Kidney tubule cell (primary cell): Measurements from ENCODE around the gene ZSCAN9.

Source experiments
- DNase-seq: peaks from one replicate; pipeline ENCODE4 v3.0.0-alpha.2; 2018; ENCODE audit warnings: low spot score

The ZSCAN9 gene

GRCh38 chr6:28220257-28221133 lies 4.6 kb upstream of the ZSCAN9 start:
- peak; percentile 37 for DNase-seq

- no peak for DNase-seq
Measured at GRCh38 chr6:28224131-28225055, 682 bp upstream of the ZSCAN9 start.

GRCh38 chr6:28226460-28226859 lies 1.4 kb downstream of the ZSCAN9 start:
- no peak for DNase-seq

DNA sequence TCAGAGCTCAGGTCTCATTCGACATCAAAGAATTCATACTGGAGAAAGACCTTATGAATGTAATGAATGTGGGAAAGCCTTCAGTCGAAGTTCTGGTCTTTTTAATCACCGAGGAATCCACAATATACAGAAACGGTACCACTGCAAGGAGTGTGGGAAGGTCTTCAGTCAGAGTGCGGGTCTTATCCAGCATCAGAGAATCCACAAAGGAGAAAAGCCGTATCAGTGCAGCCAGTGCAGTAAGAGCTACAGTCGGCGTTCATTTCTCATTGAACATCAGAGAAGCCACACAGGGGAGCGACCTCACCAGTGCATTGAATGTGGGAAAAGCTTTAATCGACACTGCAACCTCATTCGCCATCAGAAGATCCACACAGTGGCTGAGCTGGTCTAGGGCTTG lies 7.7 kb downstream of the ZSCAN9 start:
- no peak for DNase-seq

DNA sequence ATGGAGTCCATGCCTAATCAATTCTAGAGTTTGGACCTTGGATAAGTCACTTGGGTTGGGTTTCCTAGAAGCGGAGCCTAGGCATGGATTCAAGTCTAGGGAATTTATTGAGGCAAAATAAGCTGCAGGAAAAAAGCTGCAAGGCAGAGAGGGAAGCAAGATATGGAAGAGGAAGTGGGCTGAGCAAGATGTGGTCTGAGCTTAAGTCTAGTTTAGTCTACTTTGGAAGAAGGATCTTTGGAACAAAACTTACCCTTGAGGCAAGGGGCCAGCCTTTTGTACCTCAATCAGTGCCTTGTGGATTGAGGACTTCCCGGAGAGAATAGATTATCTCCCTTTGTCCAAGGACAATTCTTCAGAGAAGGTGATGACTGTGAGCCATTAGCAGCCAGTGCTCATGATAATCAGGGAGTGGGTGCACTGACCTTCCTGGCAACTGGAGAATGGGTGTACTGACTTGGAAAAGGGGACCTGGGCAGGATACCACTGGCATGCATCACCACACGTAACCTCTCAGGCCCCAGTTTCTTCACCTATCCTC lies 10.9 kb downstream of the ZSCAN9 start:
- no peak for DNase-seq

GRCh38 chr6:28239636-28240035 lies 14.6 kb downstream of the ZSCAN9 start:
- DNase-seq, result no peak

DNA sequence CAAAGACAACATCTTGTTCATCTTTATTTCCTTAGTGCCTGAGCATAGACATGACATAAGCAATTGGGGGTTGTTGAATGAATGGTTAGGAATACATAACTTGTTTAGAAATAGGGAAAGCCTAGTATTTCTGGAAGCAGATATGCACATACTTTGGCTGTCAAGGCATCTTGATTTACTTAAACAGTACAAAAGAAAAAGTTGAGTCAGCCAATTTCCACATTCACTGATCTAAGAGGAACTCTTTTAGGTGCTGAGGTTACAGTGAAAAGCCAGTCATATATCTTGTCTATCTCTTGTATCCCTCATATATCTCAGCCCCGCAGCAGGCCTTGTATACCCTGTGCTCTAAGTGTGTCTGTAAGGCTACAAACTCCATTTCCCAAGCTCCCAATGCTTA lies 15.4 kb downstream of the ZSCAN9 start:
- no peak for DNase-seq

GRCh38 chr6:28243946-28244345 lies 18.9 kb downstream of the ZSCAN9 start:
- no peak for DNase-seq

- no peak for DNase-seq
Measured at GRCh38 chr6:28245206-28245941, 20.3 kb downstream of the ZSCAN9 start.

DNA sequence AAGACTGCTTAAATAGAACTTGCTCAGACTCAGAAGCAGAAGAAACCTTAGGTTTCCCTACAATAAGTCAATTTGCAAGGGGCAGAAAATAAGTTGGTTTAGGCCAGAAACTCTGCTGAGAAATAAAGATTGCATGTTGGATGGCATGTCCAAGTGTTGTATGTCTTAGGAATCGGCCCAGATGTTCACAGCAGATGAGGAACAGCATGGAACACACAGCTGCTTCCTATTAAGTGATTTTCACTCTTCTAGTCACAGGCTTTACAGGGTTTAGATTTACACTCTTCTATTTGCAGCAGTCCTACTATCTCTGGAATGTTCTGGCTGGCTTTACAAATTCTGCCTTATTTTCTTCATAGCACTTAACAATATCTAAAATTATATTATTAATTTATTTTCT lies 23.8 kb downstream of the ZSCAN9 start:
- no peak for DNase-seq

GRCh38 chr6:28250747-28251146 lies 25.7 kb downstream of the ZSCAN9 start:
- no peak for DNase-seq

DNA sequence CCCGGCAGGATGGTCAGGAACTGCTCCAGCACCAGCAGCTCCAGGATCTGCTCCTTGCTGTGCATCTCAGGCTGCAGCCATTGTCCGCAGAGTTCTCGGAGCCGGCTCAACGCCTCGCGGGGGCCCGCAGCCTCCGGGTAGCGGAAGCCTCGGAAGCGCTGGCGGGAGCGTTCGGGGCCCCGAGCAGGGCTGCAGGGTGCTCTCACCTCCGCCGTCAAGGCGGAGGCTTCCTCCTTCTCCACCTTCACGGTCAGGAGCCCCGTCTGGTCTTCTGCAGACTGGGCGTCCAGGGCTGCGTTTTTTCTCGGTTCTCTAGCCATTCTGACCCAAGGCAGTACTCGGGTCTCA lies 26.6 kb downstream of the ZSCAN9 start:
- no peak for DNase-seq

DNA sequence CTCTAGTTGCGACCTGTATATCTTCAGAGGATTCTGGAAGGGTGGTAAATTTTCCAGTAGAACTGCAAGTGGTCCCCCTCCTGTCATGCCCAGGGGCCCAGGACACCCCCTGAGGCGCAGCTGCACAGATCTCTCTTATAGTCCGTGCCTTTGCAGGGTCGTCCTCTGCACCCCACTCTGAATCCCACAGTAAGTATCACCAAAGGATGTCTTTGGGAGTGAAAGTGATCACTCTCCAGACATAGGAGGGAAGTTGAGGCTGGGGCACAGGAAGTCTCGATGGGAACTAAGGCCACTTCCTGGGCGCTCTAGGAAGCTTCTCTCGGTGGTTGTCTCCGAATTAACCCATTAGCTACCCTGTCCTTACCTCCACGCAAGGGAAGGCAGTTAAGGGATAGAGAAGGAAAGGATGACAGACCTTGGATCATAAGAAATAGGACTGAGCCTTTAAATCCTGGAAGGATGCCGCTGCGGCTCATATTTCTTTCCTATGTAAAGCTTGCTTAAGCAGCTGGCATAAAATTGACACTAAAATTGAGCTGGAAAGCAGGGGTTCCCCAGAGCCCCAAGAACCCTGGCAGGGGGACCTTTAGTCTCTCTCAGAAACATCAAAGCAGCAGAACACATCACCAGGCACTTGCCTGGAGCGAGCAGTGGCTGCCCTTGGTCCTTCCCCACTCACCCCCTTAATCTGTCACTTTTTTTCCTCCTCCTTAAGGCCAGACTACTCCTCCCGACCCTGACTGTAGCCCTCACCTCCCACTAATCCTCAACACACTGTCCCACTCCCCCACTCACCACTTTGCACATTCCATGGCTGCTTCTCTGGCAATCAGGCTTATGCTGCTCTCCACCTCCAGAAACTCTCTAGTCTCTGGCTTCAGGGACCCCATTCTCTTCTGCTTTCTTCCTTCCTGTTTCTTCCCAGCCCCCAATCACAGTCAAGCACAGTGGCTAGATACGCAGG lies 27.2 kb downstream of the ZSCAN9 start, which contains the start of gene ZKSCAN4:
Gene ZKSCAN4 (minus strand): TSS at position 261 of the 967 bp plus-strand sequence. CDS start 289 bp downstream, outside the sequence.
- DNase-seq, result peak; percentile 88

DNA sequence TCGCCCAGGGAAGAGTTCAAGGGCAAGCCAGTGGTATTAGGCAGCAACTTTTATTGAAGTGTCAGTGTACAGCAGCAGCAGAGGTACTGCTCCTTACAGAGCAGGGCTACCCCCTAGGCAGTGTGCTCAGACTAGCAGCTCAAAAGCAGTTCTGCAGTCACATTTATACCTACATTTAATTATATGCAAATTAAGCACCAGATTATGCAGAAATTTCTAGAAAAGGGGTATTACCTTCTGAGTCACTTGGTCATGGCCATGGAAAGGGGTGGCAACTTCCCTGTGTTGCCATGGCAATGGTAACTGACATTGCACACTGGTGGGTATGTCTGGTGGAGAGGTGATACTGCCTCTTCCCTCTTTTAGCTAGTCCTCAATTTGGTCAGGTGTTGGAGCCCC lies 29.0 kb downstream of the ZSCAN9 start:
- peak; percentile 9 for DNase-seq

- DNase-seq, result no peak
Measured at GRCh38 chr6:28257042-28257441, 32.0 kb downstream of the ZSCAN9 start.

DNA sequence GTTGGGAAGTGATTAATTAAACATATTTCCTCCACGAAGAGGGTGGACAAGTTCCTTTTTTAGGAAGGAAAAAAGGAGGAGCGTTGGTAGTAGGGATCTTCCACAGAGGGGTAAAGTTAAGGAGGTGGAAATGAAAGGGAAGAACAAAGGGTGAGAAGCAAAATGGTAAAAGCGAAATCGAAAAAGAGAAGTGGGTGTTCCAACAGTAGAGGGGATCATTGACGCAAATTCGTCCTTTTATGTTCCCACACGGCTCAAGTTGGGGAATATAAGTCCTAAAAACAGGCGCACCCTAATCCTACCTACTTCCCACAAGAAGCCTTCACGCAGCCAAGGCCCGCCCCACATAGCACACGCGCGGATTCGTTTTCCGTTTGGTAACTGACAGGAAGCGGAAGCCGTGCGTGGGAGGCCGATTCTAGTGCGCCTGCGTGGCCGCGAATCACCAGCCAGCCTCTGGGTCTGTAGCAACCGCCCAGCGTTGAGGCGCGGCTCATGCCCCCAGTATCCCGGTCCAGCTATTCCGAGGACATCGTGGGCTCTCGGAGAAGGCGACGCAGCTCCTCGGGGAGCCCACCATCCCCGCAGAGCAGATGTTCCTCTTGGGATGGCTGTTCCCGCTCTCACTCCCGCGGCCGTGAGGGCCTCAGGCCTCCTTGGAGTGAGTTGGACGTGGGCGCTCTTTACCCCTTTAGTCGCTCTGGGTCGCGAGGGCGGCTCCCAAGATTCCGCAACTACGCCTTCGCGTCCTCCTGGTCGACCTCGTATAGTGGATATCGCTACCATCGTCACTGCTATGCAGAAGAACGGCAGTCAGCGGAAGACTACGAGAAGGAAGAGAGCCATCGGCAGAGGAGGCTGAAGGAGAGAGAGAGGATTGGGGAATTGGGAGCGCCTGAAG lies 34.1 kb downstream of the ZSCAN9 start, which contains the start of gene NKAPL:
Gene NKAPL (plus strand): TSS at position 421 of the 901 bp plus-strand sequence. CDS start 75 bp downstream, at position 496.
- peak; percentile 20 for DNase-seq

DNA sequence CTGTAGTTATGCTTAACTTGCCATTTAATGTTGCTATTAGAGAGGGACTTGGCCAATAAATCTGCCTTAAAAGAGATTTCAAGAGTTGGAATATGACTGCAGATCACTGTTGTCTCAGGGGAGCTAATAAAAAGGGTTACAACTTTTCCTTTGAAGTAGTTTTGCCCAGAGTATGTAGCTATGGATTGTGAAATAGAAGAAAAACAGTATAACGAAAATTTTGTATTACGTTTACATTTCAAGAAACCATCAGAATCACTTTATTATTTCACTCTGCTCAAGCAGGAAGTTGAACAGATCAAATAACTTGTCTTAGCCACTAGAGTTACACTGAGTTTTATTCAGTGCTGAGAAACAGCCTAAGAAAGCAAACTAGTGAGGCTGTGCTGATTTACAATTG lies 38.8 kb downstream of the ZSCAN9 start:
- no peak for DNase-seq

DNA sequence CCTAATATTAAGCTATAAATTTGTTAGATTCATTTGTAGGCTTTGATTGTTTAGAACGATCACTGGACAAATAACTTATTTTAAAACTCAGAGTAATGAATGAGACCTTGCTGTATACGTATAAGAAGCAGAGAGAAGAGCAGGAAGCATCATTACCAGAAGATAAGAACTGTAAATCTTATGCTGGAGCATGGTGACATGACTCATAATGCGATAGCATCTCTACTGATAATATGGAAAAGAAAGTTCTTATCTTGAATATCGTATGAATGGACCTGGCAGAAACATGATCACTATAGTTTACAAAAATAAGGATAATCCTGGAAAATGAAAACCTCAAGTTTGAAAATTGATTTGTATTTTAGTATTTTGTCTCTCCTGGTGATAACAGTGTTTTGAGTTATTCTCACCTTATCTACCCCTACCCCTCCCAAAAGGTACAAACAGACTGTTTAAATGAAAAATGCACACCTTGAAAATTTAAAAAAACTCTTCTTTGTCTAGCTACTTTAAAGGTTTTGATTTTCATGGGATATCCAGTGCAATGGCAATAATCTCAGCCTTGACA lies 39.8 kb downstream of the ZSCAN9 start:
- no peak for DNase-seq

- no peak for DNase-seq
Measured at GRCh38 chr6:28266563-28266961, 41.5 kb downstream of the ZSCAN9 start.
